ENCODE results near the gene PSTPIP2.
"Not testable (repeated sequence)": the region's sequence is repeated elsewhere in the genome, so short reads cannot be mapped to it uniquely, and the experiment has no call there.

Gene PSTPIP2

GRCh38 chr18:46070232-46070631 lies 1.8 kb downstream of the PSTPIP2 start:
- no peak for DNase-seq (ENCODE audit: low spot score)

GRCh38 chr18:46069524-46069923 lies 2.5 kb downstream of the PSTPIP2 start:
- DNase-seq (ENCODE audit: low spot score): no peak

- DNase-seq (ENCODE audit: low spot score): no peak
Measured at GRCh38 chr18:46068763-46069162, 3.3 kb downstream of the PSTPIP2 start.

GRCh38 chr18:46067438-46068007 lies 4.5 kb downstream of the PSTPIP2 start:
- DNase-seq (ENCODE audit: low spot score): no peak

GRCh38 chr18:46062781-46063180 lies 9.3 kb downstream of the PSTPIP2 start:
- DNase-seq (ENCODE audit: low spot score): no peak

- no peak for DNase-seq (ENCODE audit: low spot score)
Measured at GRCh38 chr18:46061796-46062195, 10.3 kb downstream of the PSTPIP2 start.

GRCh38 chr18:46061387-46061786 lies 10.7 kb downstream of the PSTPIP2 start:
- no peak for DNase-seq (ENCODE audit: low spot score)

GRCh38 chr18:46060359-46060841 lies 11.7 kb downstream of the PSTPIP2 start:
- DNase-seq (ENCODE audit: low spot score): no peak

- no peak for DNase-seq (ENCODE audit: low spot score)
Measured at GRCh38 chr18:46055838-46056230, 16.2 kb downstream of the PSTPIP2 start.

- no peak for DNase-seq (ENCODE audit: low spot score)
Measured at GRCh38 chr18:46054956-46055837, 16.9 kb downstream of the PSTPIP2 start.

- peak; percentile 44 for DNase-seq (ENCODE audit: low spot score)
Measured at GRCh38 chr18:46053368-46054095, 18.5 kb downstream of the PSTPIP2 start.

- DNase-seq (ENCODE audit: low spot score): peak; percentile 48
Measured at GRCh38 chr18:46051731-46052461, 20.2 kb downstream of the PSTPIP2 start.

- no peak for DNase-seq (ENCODE audit: low spot score)
Measured at GRCh38 chr18:46050268-46050667, 21.8 kb downstream of the PSTPIP2 start.

GRCh38 chr18:46048641-46049040 lies 23.4 kb downstream of the PSTPIP2 start:
- no peak for DNase-seq (ENCODE audit: low spot score)

- not testable (repeated sequence) for DNase-seq (ENCODE audit: low spot score)
Measured at GRCh38 chr18:46047369-46047768, 24.7 kb downstream of the PSTPIP2 start.

GRCh38 chr18:46046688-46047087 lies 25.4 kb downstream of the PSTPIP2 start:
- no peak for DNase-seq (ENCODE audit: low spot score)

GRCh38 chr18:46046126-46046525 lies 25.9 kb downstream of the PSTPIP2 start:
- no peak for DNase-seq (ENCODE audit: low spot score)

GRCh38 chr18:46042571-46043123 lies 29.4 kb downstream of the PSTPIP2 start:
- DNase-seq (ENCODE audit: low spot score): peak; percentile 64

GRCh38 chr18:46040747-46041104 lies 31.3 kb downstream of the PSTPIP2 start:
- no peak for DNase-seq (ENCODE audit: low spot score)

- no peak for DNase-seq (ENCODE audit: low spot score)
Measured at GRCh38 chr18:46040033-46040746, 31.9 kb downstream of the PSTPIP2 start.
